GM12878 (cell line): ENCODE data around the gene STPG4. TPM values are rescaled to one million over a fixed set of nuclear protein-coding genes. Genes with fewer than 3 reads are reported as not detected.

Experiments used
- ATAC-seq: fragments of 200-7000 bp; cut with Tn5 transposase; 3 replicates; pipeline ENCODE4 v1.9.1; 2020; ENCODE audit warnings: mild to moderate bottlenecking, moderate library complexity
- BruUV-seq: library from RNA; stranded (reverse); fragments of 400-500 nt; replicated peaks from 2 replicates; lab custom pipeline; 2021; lab: Mats Ljungman, UMichigan
- CTCF ChIA-PET: fragments of 300-600 bp; sonication (Branson Sonifier 250); formaldehyde crosslinking; extraction: SDS; loops from one replicate; lab custom pipeline; 2021; ENCODE audit warnings: inconsistent platforms; lab: Yijun Ruan, JAX
- POLR2A ChIA-PET: fragments of 350-600 bp; formaldehyde crosslinking; extraction: SDS; loops from one replicate; lab custom pipeline; 2021; ENCODE audit warnings: inconsistent platforms; lab: Charles Lee
- RAD21 ChIA-PET: fragments of 300-600 bp; sonication (Branson Sonifier 250); formaldehyde crosslinking; loops from one replicate; lab custom pipeline; 2023; ENCODE audit warnings: antibody characterized with exemption; ENCODE audit not compliant: unreplicated experiment; lab: Charles Lee
- SMC1A ChIA-PET: fragments of 300-600 bp; sonication (Branson Sonifier 250); formaldehyde crosslinking; loops from one replicate; lab custom pipeline; 2023; ENCODE audit not compliant: unreplicated experiment, uncharacterized antibody; lab: Charles Lee
- DNase-seq: peaks from one replicate; pipeline ENCODE4 v3.0.0-alpha.2; 2011; ENCODE audit warnings: low read depth, low spot score
- FAIRE-seq: peaks from 3 replicates; lab custom pipeline; 2011; peaks lifted over from hg19 to GRCh38; lab: Jason Lieb, UNC
- H2AFZ ChIP-seq: 2 replicates; pipeline ENCODE4 v1.6.0; 2011; ENCODE audit warnings: low read depth, low read length, control low read depth; ENCODE audit not compliant: control insufficient read depth
- H3K27ac ChIP-seq: 2 replicates; pipeline ENCODE4 v1.5.1; 2011; ENCODE audit warnings: control low read depth; ENCODE audit not compliant: control insufficient read depth, insufficient read depth
- H3K27me3 ChIP-seq, 2 experiments: replicated peaks in 1 of 2; 2 replicates each; pipeline versions ENCODE4 v1.6.0 to v1.6.1; 2011; ENCODE audit warnings: low read length in 1 of 2; ENCODE audit not compliant: control insufficient read depth in 2 of 2, insufficient read depth in 2 of 2
- H3K36me3 ChIP-seq, 2 experiments: 2 replicates each; pipeline ENCODE4 v1.5.1; 2011; ENCODE audit warnings: low read length in 1 of 2; ENCODE audit not compliant: control insufficient read depth in 2 of 2, insufficient read depth in 2 of 2
- H3K4me1 ChIP-seq: 2 replicates; pipeline ENCODE4 v1.6.1; 2011; ENCODE audit warnings: mild to moderate bottlenecking, low read length, moderate library complexity, mixed read lengths; ENCODE audit not compliant: control insufficient read depth, insufficient read depth
- H3K4me2 ChIP-seq: 2 replicates; pipeline ENCODE4 v1.6.0; 2011; ENCODE audit warnings: control low read depth; ENCODE audit not compliant: control insufficient read depth, insufficient read depth
- H3K4me3 ChIP-seq: fragments of 200-600 bp; sonication (generic); 2 replicates; pipeline ENCODE4 v1.5.1; 2016
- H3K79me2 ChIP-seq: 2 replicates; pipeline ENCODE4 v1.6.0; 2011; ENCODE audit warnings: low read length; ENCODE audit not compliant: control insufficient read depth, insufficient read depth
- H3K9ac ChIP-seq: 2 replicates; pipeline ENCODE4 v1.8.0; 2011; ENCODE audit warnings: low read length, control low read depth, mixed read lengths; ENCODE audit not compliant: control insufficient read depth, insufficient read depth
- H3K9me3 ChIP-seq: replicated peaks from 3 replicates; pipeline ENCODE4 v1.5.1; 2011; ENCODE audit warnings: mild to moderate bottlenecking, low read length; ENCODE audit not compliant: control insufficient read depth, insufficient read depth
- H4K20me1 ChIP-seq: 2 replicates; pipeline ENCODE4 v1.6.0; 2011; ENCODE audit not compliant: control insufficient read depth, insufficient read depth
- CHD1 ChIP-seq: IDR thresholded peaks from 2 replicates; pipeline ENCODE4 v1.6.1; 2012; ENCODE audit warnings: low read depth, low read length, improper control_type of control experiment
- ESRRA ChIP-seq: IDR thresholded peaks from 2 replicates; pipeline ENCODE4 v1.6.1; 2012; ENCODE audit warnings: mild to moderate bottlenecking, low read length, improper control_type of control experiment
- NFXL1 ChIP-seq: fragments of 450-650 bp; IDR thresholded peaks from 2 replicates; pipeline ENCODE4 v1.6.1; 2017; ENCODE audit warnings: antibody characterized with exemption, mild to moderate bottlenecking, borderline replicate concordance
- NR2C1 ChIP-seq: fragments of 450-650 bp; IDR thresholded peaks from 2 replicates; pipeline ENCODE4 v1.6.1; 2017; ENCODE audit warnings: antibody characterized with exemption, mild to moderate bottlenecking, moderate library complexity
- PML ChIP-seq: IDR thresholded peaks from 2 replicates; pipeline ENCODE4 v1.6.1; 2012; ENCODE audit warnings: low read length, inconsistent platforms
- STAT1 ChIP-seq: fragments of 450-650 bp; conservative IDR thresholded peaks from 2 replicates; pipeline ENCODE4 v1.6.1; 2014; ENCODE audit warnings: antibody characterized with exemption, mild to moderate bottlenecking
- TCF7 ChIP-seq: IDR thresholded peaks from 2 replicates; pipeline ENCODE4 v1.6.1; 2014; ENCODE audit warnings: antibody characterized with exemption, borderline replicate concordance
- ZNF274 ChIP-seq: IDR thresholded peaks from one replicate; pipeline ENCODE4 v1.8.0; 2011; ENCODE audit not compliant: insufficient read length, insufficient read depth
- WGBS: methylation state at CpG from one replicate; pipeline ENCODE4 v1.1.6; 2016; ENCODE audit warnings: low lambda C conversion rate; ENCODE audit not compliant: insufficient replicate concordance, insufficient coverage; ENCODE audit errors: missing lambda C conversion rate; 5-methylcytosine and 5-hydroxymethylcytosine counted together
- in situ Hi-C: fragments of 300-500 bp; cut with MboI; formaldehyde crosslinking; loops from 9 replicates; pipeline ENCODE4 v1.14.3; 2018; ENCODE audit warnings: mixed read lengths
- intact Hi-C: fragments of 100-400 bp; cut with micrococcal nuclease; formaldehyde crosslinking; loops from one replicate; pipeline ENCODE4 v1.14.2; 2022; ENCODE audit not compliant: unreplicated experiment
- polyA plus RNA-seq, 11 experiments: library from polyadenylated mRNA; depleted of rRNA in 4 of 11; unstranded in 6 of 11; stranded (reverse) in 5 of 11; fragments of >200 nt; fragmentation: Nextera tagmentation in 4 of 11; fragmentation: Illumina TruSeq in 1 of 11; extraction: Ambion mirVana in 4 of 11; extraction: Trizol in 1 of 11; gene quantifications; 1 replicate in 1 of 11; 2 replicates in 10 of 11; pipeline versions ENCODE4 v1.2.1 to v1.2.3, GENCODE V29; 2011 to 2016; ENCODE audit warnings: inconsistent platforms in 2 of 11, missing spikeins in 2 of 11, low read depth in 1 of 11
- total RNA-seq, 4 experiments: library from RNA; depleted of rRNA in 3 of 4; stranded (reverse); fragments of >200 nt in 3 of 4; fragmentation: Illumina TruSeq in 1 of 4; extraction: Trizol in 1 of 4; gene quantifications; 2 replicates each; pipeline versions ENCODE4 v1.2.1 to v1.2.3, GENCODE V29; 2013 to 2021
- TF ChIP-seq, protein P1 (sequence below): fragments of 450-650 bp; IDR thresholded peaks from 2 replicates; pipeline ENCODE4 v1.6.1; 2017; ENCODE audit warnings: mild to moderate bottlenecking, low read depth, inconsistent platforms; ENCODE audit not compliant: poor library complexity, severe bottlenecking
- TF ChIP-seq, protein P2 (sequence below): fragments of 450-650 bp; IDR thresholded peaks from 2 replicates; pipeline ENCODE4 v1.6.1; 2017; ENCODE audit warnings: mild to moderate bottlenecking
- TF ChIP-seq, protein P3 (sequence below): IDR thresholded peaks from 2 replicates; pipeline ENCODE4 v1.6.1; 2012; ENCODE audit warnings: low read depth, low read length, improper control_type of control experiment
- TF ChIP-seq, protein P4 (sequence below): IDR thresholded peaks from 2 replicates; pipeline ENCODE4 v1.6.1; 2012; ENCODE audit warnings: mild to moderate bottlenecking, low read depth, low read length

Gene STPG4
- total and polyA plus RNA-seq, 10 of the 15 experiments (the other 5 are each of a cell fraction or from before 2014, with no cell fraction given) = 0.10 to 0.29 (median 0.19) TPM; not detected in 3

DNA sequence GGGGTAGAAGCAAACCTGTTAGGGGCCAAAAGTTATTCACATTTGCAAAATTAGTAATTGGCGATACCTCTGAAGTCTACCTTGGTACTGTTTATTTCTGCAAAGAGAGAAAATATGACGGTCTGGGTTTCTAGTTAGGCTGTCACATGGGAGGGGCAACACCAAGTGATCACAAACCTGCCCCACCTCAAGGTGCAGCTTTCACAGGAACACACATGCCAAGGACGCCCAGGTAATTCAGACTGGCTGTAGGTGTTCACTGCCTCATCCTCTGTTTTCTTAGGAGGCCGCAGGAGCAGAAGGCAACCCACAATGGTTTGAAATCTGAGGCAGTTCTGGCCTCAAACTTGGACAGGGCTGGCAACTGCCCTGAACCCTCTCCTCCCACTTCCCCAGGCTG lies 56.2 kb downstream of the STPG4 start (continued):
- TF ChIP-seq, protein P1, sequence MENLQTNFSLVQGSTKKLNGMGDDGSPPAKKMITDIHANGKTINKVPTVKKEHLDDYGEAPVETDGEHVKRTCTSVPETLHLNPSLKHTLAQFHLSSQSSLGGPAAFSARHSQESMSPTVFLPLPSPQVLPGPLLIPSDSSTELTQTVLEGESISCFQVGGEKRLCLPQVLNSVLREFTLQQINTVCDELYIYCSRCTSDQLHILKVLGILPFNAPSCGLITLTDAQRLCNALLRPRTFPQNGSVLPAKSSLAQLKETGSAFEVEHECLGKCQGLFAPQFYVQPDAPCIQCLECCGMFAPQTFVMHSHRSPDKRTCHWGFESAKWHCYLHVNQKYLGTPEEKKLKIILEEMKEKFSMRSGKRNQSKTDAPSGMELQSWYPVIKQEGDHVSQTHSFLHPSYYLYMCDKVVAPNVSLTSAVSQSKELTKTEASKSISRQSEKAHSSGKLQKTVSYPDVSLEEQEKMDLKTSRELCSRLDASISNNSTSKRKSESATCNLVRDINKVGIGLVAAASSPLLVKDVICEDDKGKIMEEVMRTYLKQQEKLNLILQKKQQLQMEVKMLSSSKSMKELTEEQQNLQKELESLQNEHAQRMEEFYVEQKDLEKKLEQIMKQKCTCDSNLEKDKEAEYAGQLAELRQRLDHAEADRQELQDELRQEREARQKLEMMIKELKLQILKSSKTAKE = no peak
- no peak for TF ChIP-seq PML
- no peak for TF ChIP-seq ZNF274
- TF ChIP-seq, protein P2, sequence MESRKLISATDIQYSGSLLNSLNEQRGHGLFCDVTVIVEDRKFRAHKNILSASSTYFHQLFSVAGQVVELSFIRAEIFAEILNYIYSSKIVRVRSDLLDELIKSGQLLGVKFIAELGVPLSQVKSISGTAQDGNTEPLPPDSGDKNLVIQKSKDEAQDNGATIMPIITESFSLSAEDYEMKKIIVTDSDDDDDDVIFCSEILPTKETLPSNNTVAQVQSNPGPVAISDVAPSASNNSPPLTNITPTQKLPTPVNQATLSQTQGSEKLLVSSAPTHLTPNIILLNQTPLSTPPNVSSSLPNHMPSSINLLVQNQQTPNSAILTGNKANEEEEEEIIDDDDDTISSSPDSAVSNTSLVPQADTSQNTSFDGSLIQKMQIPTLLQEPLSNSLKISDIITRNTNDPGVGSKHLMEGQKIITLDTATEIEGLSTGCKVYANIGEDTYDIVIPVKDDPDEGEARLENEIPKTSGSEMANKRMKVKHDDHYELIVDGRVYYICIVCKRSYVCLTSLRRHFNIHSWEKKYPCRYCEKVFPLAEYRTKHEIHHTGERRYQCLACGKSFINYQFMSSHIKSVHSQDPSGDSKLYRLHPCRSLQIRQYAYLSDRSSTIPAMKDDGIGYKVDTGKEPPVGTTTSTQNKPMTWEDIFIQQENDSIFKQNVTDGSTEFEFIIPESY = no peak
- no peak for TF ChIP-seq ESRRA

DNA sequence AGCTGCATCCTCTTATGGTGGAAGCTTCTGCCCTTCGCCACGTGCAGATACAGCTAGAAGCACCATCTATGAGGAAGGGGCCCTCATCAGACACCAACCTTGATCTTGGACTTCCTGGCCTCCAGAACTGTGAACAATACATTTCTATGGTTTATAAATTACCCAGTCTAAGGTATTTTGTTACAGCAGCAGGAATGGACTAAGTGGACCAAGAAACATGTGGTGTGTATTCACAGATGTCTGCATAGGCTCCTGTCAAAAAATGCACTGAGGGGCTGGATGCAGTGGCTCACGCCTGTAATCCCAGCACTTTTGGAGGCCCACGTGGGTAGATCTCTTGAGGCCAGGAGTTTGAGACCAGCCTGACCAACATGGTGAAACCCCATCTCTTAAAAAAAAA lies 57.5 kb downstream of the STPG4 start:
- H3K79me2 ChIP-seq = no peaks in the 10 kb centered on the region

More for the DNA sequence above, 57.5 kb downstream of the STPG4 start:
- SMC1A ChIA-PET = no interaction called here
- H3K9me3 ChIP-seq = no peaks in the 10 kb centered on the region
- POLR2A ChIA-PET = no interaction called here
- TF ChIP-seq, protein P3, sequence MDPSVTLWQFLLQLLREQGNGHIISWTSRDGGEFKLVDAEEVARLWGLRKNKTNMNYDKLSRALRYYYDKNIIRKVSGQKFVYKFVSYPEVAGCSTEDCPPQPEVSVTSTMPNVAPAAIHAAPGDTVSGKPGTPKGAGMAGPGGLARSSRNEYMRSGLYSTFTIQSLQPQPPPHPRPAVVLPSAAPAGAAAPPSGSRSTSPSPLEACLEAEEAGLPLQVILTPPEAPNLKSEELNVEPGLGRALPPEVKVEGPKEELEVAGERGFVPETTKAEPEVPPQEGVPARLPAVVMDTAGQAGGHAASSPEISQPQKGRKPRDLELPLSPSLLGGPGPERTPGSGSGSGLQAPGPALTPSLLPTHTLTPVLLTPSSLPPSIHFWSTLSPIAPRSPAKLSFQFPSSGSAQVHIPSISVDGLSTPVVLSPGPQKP = no peak
- no peak for TF ChIP-seq NFXL1
- TF ChIP-seq TCF7 = no peak
- TF ChIP-seq STAT1 = no peak
- no peak for TF ChIP-seq NR2C1
- TF ChIP-seq, protein P4, sequence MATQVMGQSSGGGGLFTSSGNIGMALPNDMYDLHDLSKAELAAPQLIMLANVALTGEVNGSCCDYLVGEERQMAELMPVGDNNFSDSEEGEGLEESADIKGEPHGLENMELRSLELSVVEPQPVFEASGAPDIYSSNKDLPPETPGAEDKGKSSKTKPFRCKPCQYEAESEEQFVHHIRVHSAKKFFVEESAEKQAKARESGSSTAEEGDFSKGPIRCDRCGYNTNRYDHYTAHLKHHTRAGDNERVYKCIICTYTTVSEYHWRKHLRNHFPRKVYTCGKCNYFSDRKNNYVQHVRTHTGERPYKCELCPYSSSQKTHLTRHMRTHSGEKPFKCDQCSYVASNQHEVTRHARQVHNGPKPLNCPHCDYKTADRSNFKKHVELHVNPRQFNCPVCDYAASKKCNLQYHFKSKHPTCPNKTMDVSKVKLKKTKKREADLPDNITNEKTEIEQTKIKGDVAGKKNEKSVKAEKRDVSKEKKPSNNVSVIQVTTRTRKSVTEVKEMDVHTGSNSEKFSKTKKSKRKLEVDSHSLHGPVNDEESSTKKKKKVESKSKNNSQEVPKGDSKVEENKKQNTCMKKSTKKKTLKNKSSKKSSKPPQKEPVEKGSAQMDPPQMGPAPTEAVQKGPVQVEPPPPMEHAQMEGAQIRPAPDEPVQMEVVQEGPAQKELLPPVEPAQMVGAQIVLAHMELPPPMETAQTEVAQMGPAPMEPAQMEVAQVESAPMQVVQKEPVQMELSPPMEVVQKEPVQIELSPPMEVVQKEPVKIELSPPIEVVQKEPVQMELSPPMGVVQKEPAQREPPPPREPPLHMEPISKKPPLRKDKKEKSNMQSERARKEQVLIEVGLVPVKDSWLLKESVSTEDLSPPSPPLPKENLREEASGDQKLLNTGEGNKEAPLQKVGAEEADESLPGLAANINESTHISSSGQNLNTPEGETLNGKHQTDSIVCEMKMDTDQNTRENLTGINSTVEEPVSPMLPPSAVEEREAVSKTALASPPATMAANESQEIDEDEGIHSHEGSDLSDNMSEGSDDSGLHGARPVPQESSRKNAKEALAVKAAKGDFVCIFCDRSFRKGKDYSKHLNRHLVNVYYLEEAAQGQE = no peak
- TF ChIP-seq CHD1 = no peak
- FAIRE-seq = no peak
- WGBS = 22% methylated on average over 4 of the region's 4 CpGs
- H4K20me1 ChIP-seq = no peaks in the 10 kb centered on the region
- H3K27ac ChIP-seq = no peak overlapping the region
- no peak for ATAC-seq
- H3K4me2 ChIP-seq = no peak overlapping the region
- no peak overlapping the region for H2AFZ ChIP-seq
- no peak overlapping the region for H3K4me3 ChIP-seq
- BruUV-seq = no TSS peak
- no peaks in the 10 kb centered on the region; the same call in 1 of the 2 replicates for H3K4me1 ChIP-seq
- intact Hi-C loops (no loop called here), in situ Hi-C loops (no loop called here)
- no peaks in the 10 kb centered on the region for H3K36me3 ChIP-seq
- DNase-seq = no peak
- no peaks in the 10 kb centered on the region for H3K27me3 ChIP-seq
- CTCF ChIA-PET = interaction anchor here (1.2 kb wide), 1 partner anchor 11 kb away, joined by 3 read pairs; no protein-coding TSS in a partner anchor
- RAD21 ChIA-PET = no interaction called here
- H3K9ac ChIP-seq = no peak overlapping the region
